K562 (cell line): ENCODE data around the gene TRUB2. TPM values are rescaled to one million over a fixed set of nuclear protein-coding genes. Genes with fewer than 3 reads are reported as not detected.

Source experiments
- ATAC-seq: fragments of 200-7000 bp; cut with Tn5 transposase; 3 replicates; pipeline ENCODE4 v1.9.1; 2020; ENCODE audit warnings: moderate library complexity
- BruUV-seq: library from RNA; stranded (reverse); fragments of 400-500 nt; replicated peaks from 2 replicates; lab custom pipeline; 2021; lab: Mats Ljungman, UMichigan
- CTCF ChIA-PET: fragments of 300-600 bp; formaldehyde crosslinking; extraction: SDS; loops from one replicate; lab custom pipeline; 2021; ENCODE audit warnings: low intra/inter-chr PET ratio; lab: Yijun Ruan, JAX
- POLR2A ChIA-PET: fragments of 300-600, 350-650 bp; sonication (Branson Sonifier 250); formaldehyde crosslinking; extraction: SDS; loops from one replicate; lab custom pipeline; 2021; ENCODE audit warnings: antibody characterized with exemption, inconsistent platforms; lab: Yijun Ruan, JAX
- DNase-seq, 4 experiments: peaks; one replicate each; pipeline versions ENCODE4 v3.0.0 to v3.0.0-alpha.2; 2011 to 2018; ENCODE audit warnings: low spot score in 3 of 4, mixed read lengths in 3 of 4; ENCODE audit errors: extremely low read depth in 1 of 4
- FAIRE-seq: peaks from 2 replicates; lab custom pipeline; 2011; peaks lifted over from hg19 to GRCh38; lab: Jason Lieb, UNC
- H2AFZ ChIP-seq: 2 replicates; pipeline ENCODE4 v1.6.0; 2011; ENCODE audit warnings: low read depth, low read length, control low read depth, inconsistent platforms
- H3K27ac ChIP-seq: fragments of 200-600 bp; 3 replicates; pipeline ENCODE4 v1.8.0; 2011; ENCODE audit warnings: low read depth, mild to moderate bottlenecking, control low read depth, inconsistent platforms, low read length, moderate library complexity, mixed read lengths; ENCODE audit errors: extremely low read depth
- H3K27me3 ChIP-seq, 2 experiments: fragments of 300-600 bp in 1 of 2; 2 replicates in 1 of 2; 3 replicates in 1 of 2; pipeline versions ENCODE4 v1.6.0 to v1.8.0; 2011; ENCODE audit warnings: inconsistent platforms in 2 of 2, low read length in 2 of 2, mild to moderate bottlenecking in 1 of 2, mixed read lengths in 1 of 2, moderate library complexity in 1 of 2; ENCODE audit not compliant: control insufficient read depth in 2 of 2, insufficient read depth in 2 of 2
- H3K36me3 ChIP-seq: fragments of 300-600 bp; 3 replicates; pipeline ENCODE4 v1.8.0; 2011; ENCODE audit warnings: mild to moderate bottlenecking, low read length, inconsistent platforms; ENCODE audit not compliant: control insufficient read depth, insufficient read depth
- H3K4me1 ChIP-seq, 2 experiments: fragments of 200-600 bp in 1 of 2; replicated peaks in 1 of 2; 2 replicates in 1 of 2; 3 replicates in 1 of 2; pipeline versions ENCODE4 v1.5.1 to v1.8.0; 2011; ENCODE audit warnings: inconsistent platforms in 2 of 2, low read length in 2 of 2, mild to moderate bottlenecking in 1 of 2, mixed read lengths in 1 of 2, moderate library complexity in 1 of 2; ENCODE audit not compliant: control insufficient read depth in 2 of 2, insufficient read depth in 2 of 2
- H3K4me2 ChIP-seq: 2 replicates; pipeline ENCODE4 v1.6.1; 2011; ENCODE audit warnings: low read length, control low read depth, inconsistent platforms, mixed read lengths; ENCODE audit not compliant: insufficient read depth
- H3K4me3 ChIP-seq: fragments of 200-600 bp; sonication (generic), shearing (Covaris generic); 2 replicates; pipeline ENCODE4 v1.5.1; 2016; ENCODE audit warnings: control low read depth, inconsistent platforms
- H3K79me2 ChIP-seq: fragments of 200-600 bp; 3 replicates; pipeline ENCODE4 v1.8.0; 2011; ENCODE audit warnings: low read length, inconsistent platforms; ENCODE audit not compliant: control insufficient read depth, insufficient read depth
- H3K9ac ChIP-seq, 2 experiments: 2 replicates each; pipeline versions ENCODE4 v1.6.0 to v1.6.1; 2011; ENCODE audit warnings: low read depth in 2 of 2, low read length in 2 of 2, control low read depth in 1 of 2, inconsistent platforms in 1 of 2, mild to moderate bottlenecking in 1 of 2, mixed read lengths in 1 of 2; ENCODE audit not compliant: insufficient read depth in 1 of 2
- H3K9me1 ChIP-seq: one replicate; pipeline ENCODE4 v1.6.0; 2011; ENCODE audit warnings: inconsistent platforms, mild to moderate bottlenecking, low read length, moderate library complexity; ENCODE audit not compliant: control insufficient read depth, insufficient read depth
- H3K9me3 ChIP-seq: replicated peaks from 2 replicates; pipeline ENCODE4 v1.5.1; 2011; ENCODE audit warnings: low read depth, low read length, inconsistent platforms; ENCODE audit not compliant: control insufficient read depth, insufficient read depth
- H4K20me1 ChIP-seq: replicated peaks from 2 replicates; pipeline ENCODE4 v1.6.1; 2011; ENCODE audit warnings: low read length, inconsistent platforms, mixed read lengths; ENCODE audit not compliant: control insufficient read depth, insufficient read depth
- CHCHD3 ChIP-seq: fragments of 250-450 bp; sonication (Bioruptor Pico); IDR thresholded peaks from 2 replicates; pipeline ENCODE4 v2.1.2; 2022; ENCODE audit warnings: mild to moderate bottlenecking
- ELF1 ChIP-seq: fragments of 200-800 bp; sonication (Bioruptor generic); IDR thresholded peaks from 2 replicates; pipeline ENCODE4 v1.6.1; 2016; ENCODE audit warnings: missing genetic modification characterization, missing compliant biosample characterization
- EP300 ChIP-seq: IDR thresholded peaks from 2 replicates; pipeline ENCODE4 v1.6.1; 2012; ENCODE audit warnings: low read length, improper control_type of control experiment
- ETV1 ChIP-seq: fragments of 450-650 bp; conservative IDR thresholded peaks from 2 replicates; pipeline ENCODE4 v1.6.1; 2016; ENCODE audit warnings: missing genetic modification characterization, control low read depth, low read depth, missing compliant biosample characterization
- HCFC1 ChIP-seq: IDR thresholded peaks from 2 replicates; pipeline ENCODE4 v1.6.1; 2012; ENCODE audit warnings: low read depth, low read length, improper control_type of control experiment
- MAX ChIP-seq: sonication (generic); formaldehyde crosslinking; IDR thresholded peaks from 2 replicates; pipeline ENCODE4 v1.9.0; 2022; ENCODE audit warnings: mild to moderate bottlenecking, missing genetic modification reagents
- POLR2AphosphoS2 ChIP-seq: IDR thresholded peaks from 2 replicates; pipeline ENCODE4 v1.6.1; 2012; ENCODE audit warnings: low read length, improper control_type of control experiment
- SMAD4 ChIP-seq: fragments of 250-450 bp; sonication (Bioruptor Pico); conservative IDR thresholded peaks from 2 replicates; pipeline ENCODE4 v1.8.0; 2021; ENCODE audit warnings: inconsistent platforms, mild to moderate bottlenecking, moderate library complexity
- SPI1 ChIP-seq: IDR thresholded peaks from 2 replicates; pipeline ENCODE4 v1.6.1; 2011; ENCODE audit warnings: low read depth, low read length, control low read depth, borderline replicate concordance
- TBL1XR1 ChIP-seq, 2 experiments: IDR thresholded peaks; 2 replicates each; pipeline ENCODE4 v1.6.1; 2012; ENCODE audit warnings: improper control_type of control experiment in 2 of 2, low read length in 2 of 2, mild to moderate bottlenecking in 1 of 2
- TBP ChIP-seq: optimal IDR thresholded peaks from 2 replicates; pipeline ENCODE3; 2011; ENCODE audit warnings: low read depth, low read length, improper control_type of control experiment
- TEAD2 ChIP-seq: fragments of 450-650 bp; IDR thresholded peaks from 2 replicates; pipeline ENCODE4 v1.6.1; 2016; ENCODE audit warnings: missing genetic modification characterization, control low read depth, missing compliant biosample characterization
- VEZF1 ChIP-seq: fragments of 200-800 bp; sonication (Bioruptor generic); IDR thresholded peaks from 2 replicates; pipeline ENCODE4 v1.6.1; 2017; ENCODE audit warnings: missing genetic modification characterization, missing compliant biosample characterization
- ZBTB12 ChIP-seq: fragments of 250-450 bp; sonication (Bioruptor Pico); IDR thresholded peaks from 2 replicates; pipeline ENCODE4 v1.4.0; 2020
- ZBTB7A ChIP-seq: IDR thresholded peaks from 2 replicates; pipeline ENCODE4 v1.6.1; 2011; ENCODE audit warnings: low read depth, mild to moderate bottlenecking, low read length, moderate library complexity, borderline replicate concordance; ENCODE audit not compliant: control insufficient read depth
- ZNF436 ChIP-seq: fragments of 250-450, 450-650 bp; sonication (Bioruptor Pico); formaldehyde crosslinking; IDR thresholded peaks from 2 replicates; pipeline ENCODE4 v1.7.0; 2020; ENCODE audit warnings: mild to moderate bottlenecking
- ZNF76 ChIP-seq: fragments of 250-450 bp; sonication (Bioruptor Pico); IDR thresholded peaks from 2 replicates; pipeline ENCODE4 v1.4.0; 2020; ENCODE audit warnings: mild to moderate bottlenecking, moderate library complexity, borderline replicate concordance
- WGBS: fragments of 100-300 bp; shearing (Covaris generic); methylation state at CpG from one replicate; pipeline ENCODE4 v1.1.6; 2016; ENCODE audit warnings: low coverage, mixed read lengths; ENCODE audit not compliant: insufficient coverage; ENCODE audit errors: missing lambda C conversion rate; 5-methylcytosine and 5-hydroxymethylcytosine counted together
- in situ Hi-C: fragments of 300-500 bp; cut with MboI; formaldehyde crosslinking; loops from 4 replicates; pipeline ENCODE4 v1.15.0; 2018; ENCODE audit warnings: inconsistent platforms, mixed read lengths
- intact Hi-C: fragments of 100-400 bp; cut with micrococcal nuclease; formaldehyde crosslinking; loops from 2 replicates; pipeline ENCODE4 v1.14.2; 2022
- polyA plus RNA-seq, 8 experiments: library from polyadenylated mRNA; depleted of rRNA in 4 of 8; stranded (reverse) in 5 of 8; unstranded in 3 of 8; fragments of >200 nt; fragmentation: Nextera tagmentation in 2 of 8; fragmentation: Illumina TruSeq in 1 of 8; extraction: Ambion mirVana in 2 of 8; extraction: Trizol in 1 of 8; gene quantifications; 2 replicates each; pipeline versions ENCODE4 v1.2.1 to v1.2.3, GENCODE V29; 2011 to 2014; ENCODE audit warnings: inconsistent platforms in 1 of 8, missing spikeins in 1 of 8
- total RNA-seq, 7 experiments: library from RNA; depleted of rRNA in 6 of 7; stranded (reverse); fragments of >200 nt in 6 of 7; fragmentation: Illumina TruSeq in 2 of 7; extraction: Trizol in 2 of 7; gene quantifications; 2 replicates each; pipeline versions ENCODE4 v1.2.1 to v1.2.3, GENCODE V29; 2011 to 2021; ENCODE audit warnings: low replicate concordance in 1 of 7

The TRUB2 gene
- total and polyA plus RNA-seq, 9 of the 15 experiments (the other 6 are each of a cell fraction or from before 2014, with no cell fraction given) = 9.3 to 110 (median 63.0) TPM

- Histone ChIP-seq H3K27ac (peak within 1 kb of the TSS; percentile 90), H3K4me2 (peak within 1 kb of the TSS; percentile 98), H3K27me3 (no peaks in the 10 kb centered on the region), H3K36me3 (peaks cover 39% of the 10 kb centered on the region), H3K79me2 (peaks cover 44% of the 10 kb centered on the region), H3K9ac (peak within 1 kb of the TSS; percentile 94 to 96), H2AFZ (peak within 1 kb of the TSS; percentile 86), H4K20me1 (no peaks in the 10 kb centered on the region; the same call in 1 of the 2 replicates), H3K4me3 (peak within 1 kb of the TSS; percentile 85), H3K9me3 (0 out of 2 replicates have a peak, but pooled peaks cover 2% of the 10 kb centered on the region), H3K9me1 (no peaks in the 10 kb centered on the region), H3K4me1 (peaks cover 40 to 53% of the 10 kb centered on the region in 2 experiments)
- in situ Hi-C loops = loop anchor here (25.0 kb wide), 1 partner anchor 1511 kb away; no protein-coding TSS in a partner anchor
- TSS peak; percentile 58 for BruUV-seq
- intact Hi-C loops = loop anchor here (1.0 to 10.0 kb wide), 7 partner anchors 25 to 409 kb away; partner anchors contain the start of genes BBLN, CIZ1, COQ4 and DNM1
- DNase-seq (peak; percentile 100), ATAC-seq (peak; percentile 95), FAIRE-seq (peak; percentile 99)
- WGBS = 1% methylated on average over 38 of the region's 38 CpGs
- ChIA-PET CTCF (interaction anchor here (0.6 kb wide), 1 partner anchor 1602 kb away, joined by 3 read pairs; no protein-coding TSS in a partner anchor), POLR2A (interaction anchor here (0.6 to 3.0 kb wide), 18 partner anchors 9 to 1611 kb away, joined by 3 to 35 read pairs (median 4); partner anchors contain the start of genes CIZ1 and URM1)
- TF ChIP-seq ELF1 (tag) = no peak
- peak; percentile 61; the same call in 1 of the 2 replicates for TF ChIP-seq ZNF436 (CRISPR knock-in tag)
- peak; percentile 94 for TF ChIP-seq CHCHD3 (CRISPR knock-in tag)
- TF ChIP-seq VEZF1 (CRISPR knock-in tag) = no peak
- peak; percentile 70 for TF ChIP-seq TBP
- peak; percentile 88 for TF ChIP-seq SPI1
- peak; percentile 20 for TF ChIP-seq SMAD4
- 0 out of 2 replicates have a peak, but pooled peaks have one; percentile 6 for TF ChIP-seq TEAD2 (tag)
- 0 out of 2 replicates have a peak, but pooled peaks have one; percentile 31 for TF ChIP-seq ETV1
- peak in 1 of 2 experiments; percentile 35; a peak in 1 of 4 replicates for TF ChIP-seq TBL1XR1 (IDR thresholded peaks at IDR 0.05; ENCODE audit: low read length in 2 of 2)
- no peak for TF ChIP-seq MAX (CRISPR knock-in tag)
- TF ChIP-seq POLR2AphosphoS2 = peak; percentile 71; the same call in 1 of the 2 replicates
- TF ChIP-seq ZBTB12 (CRISPR knock-in tag) = peak; percentile 86; the same call in 1 of the 2 replicates
- TF ChIP-seq ZNF76 (CRISPR knock-in tag) = peak; percentile 55; the same call in 1 of the 2 replicates
- TF ChIP-seq EP300 = 0 out of 2 replicates have a peak, but pooled peaks have one; percentile 6
- TF ChIP-seq HCFC1 = peak; percentile 71
- no peak for TF ChIP-seq ZBTB7A
These were observed 46.2 kb downstream of the TRUB2 start, which contains the start of gene SWI5 for GRCh38 chr9:128276008-128276573. Gene SWI5, plus strand, starts transcription at chr9:128276276.
